Fibroblast of lung (primary cell): ENCODE data around the gene NASP. TPM values are rescaled to one million over a fixed set of nuclear protein-coding genes. Genes with fewer than 3 reads are reported as not detected.

Experiments used
- DNase-seq, 2 donors: peaks; one replicate each; pipeline versions ENCODE4 v3.0.0 to v3.0.0-alpha.2; 2010; ENCODE audit warnings: low read depth in 2 of 2
- H2AFZ ChIP-seq: 2 replicates; pipeline ENCODE4 v1.5.1; 2012; ENCODE audit warnings: low read length, control low read depth, inconsistent platforms
- H3K27ac ChIP-seq: 2 replicates; pipeline ENCODE4 v1.5.1; 2011; ENCODE audit warnings: low read length, control low read depth; ENCODE audit not compliant: insufficient read depth
- H3K27me3 ChIP-seq: 2 replicates; pipeline ENCODE4 v1.5.1; 2011; ENCODE audit warnings: mild to moderate bottlenecking, low read length; ENCODE audit not compliant: control insufficient read depth, insufficient read depth
- H3K36me3 ChIP-seq: 2 replicates; pipeline ENCODE4 v1.5.1; 2011; ENCODE audit warnings: low read length; ENCODE audit not compliant: control insufficient read depth, insufficient read depth
- H3K4me1 ChIP-seq: 2 replicates; pipeline ENCODE4 v1.5.1; 2011; ENCODE audit warnings: low read length; ENCODE audit not compliant: control insufficient read depth, insufficient read depth; ENCODE audit errors: extremely low read depth
- H3K4me2 ChIP-seq: 2 replicates; pipeline ENCODE4 v1.5.1; 2011; ENCODE audit warnings: low read length, control low read depth; ENCODE audit not compliant: insufficient read depth; ENCODE audit errors: extremely low read depth
- H3K4me3 ChIP-seq, 4 experiments: fragments of 200-600 bp in 1 of 4; sonication (generic) in 1 of 4; replicated peaks in 1 of 4; 2 replicates each; pipeline ENCODE4 v1.5.1; 2011 to 2016; ENCODE audit warnings: low read length in 4 of 4, low read depth in 3 of 4, mild to moderate bottlenecking in 3 of 4, control low read depth in 2 of 4, inconsistent platforms in 1 of 4, mixed read lengths in 1 of 4; ENCODE audit not compliant: insufficient read depth in 1 of 4; ENCODE audit errors: control extremely low read depth in 1 of 4
- H3K79me2 ChIP-seq: 2 replicates; pipeline ENCODE4 v1.5.1; 2012; ENCODE audit warnings: mild to moderate bottlenecking, low read length, inconsistent platforms; ENCODE audit not compliant: control insufficient read depth, insufficient read depth
- H3K9ac ChIP-seq: 2 replicates; pipeline ENCODE4 v1.5.1; 2011; ENCODE audit warnings: mild to moderate bottlenecking, low read length, control low read depth; ENCODE audit not compliant: insufficient read depth
- H3K9me3 ChIP-seq: 2 replicates; pipeline ENCODE4 v1.5.1; 2012; ENCODE audit warnings: low read depth, low read length; ENCODE audit not compliant: control insufficient read depth, insufficient read depth
- H4K20me1 ChIP-seq: 2 replicates; pipeline ENCODE4 v1.5.1; 2011; ENCODE audit warnings: low read length; ENCODE audit not compliant: control insufficient read depth, insufficient read depth; ENCODE audit errors: extremely low read depth
- CTCF ChIP-seq, 2 donors: IDR thresholded peaks in 1 of 2; conservative IDR thresholded peaks in 1 of 2; 1 replicate in 1 of 2; 2 replicates in 1 of 2; pipeline ENCODE4 v1.5.1; 2011 to 2012; ENCODE audit warnings: low read length in 2 of 2, control low read depth in 1 of 2, inconsistent platforms in 1 of 2, low read depth in 1 of 2, mild to moderate bottlenecking in 1 of 2
- EZH2 ChIP-seq: IDR thresholded peaks from 2 replicates; pipeline ENCODE4 v1.5.1; 2012; ENCODE audit warnings: low read length, control low read depth, mild to moderate bottlenecking; ENCODE audit errors: missing control alignments
- polyA plus RNA-seq, 2 donors: library from polyadenylated mRNA; depleted of rRNA in 1 of 2; stranded (reverse) in 1 of 2; unstranded in 1 of 2; fragments of >200 nt; gene quantifications; 2 replicates each; pipeline ENCODE4 v1.2.1, GENCODE V29; 2011 to 2012; ENCODE audit warnings: missing spikeins in 1 of 2
- total RNA-seq: library from RNA; depleted of rRNA; stranded (reverse); fragments of >200 nt; gene quantifications from 2 replicates; pipeline ENCODE4 v1.2.1, GENCODE V29; 2014

The NASP gene
- total and polyA plus RNA-seq, 2 donors (not counting 1 experiment from before 2014, with no cell fraction given): 30.9 to 54.1 TPM

DNA sequence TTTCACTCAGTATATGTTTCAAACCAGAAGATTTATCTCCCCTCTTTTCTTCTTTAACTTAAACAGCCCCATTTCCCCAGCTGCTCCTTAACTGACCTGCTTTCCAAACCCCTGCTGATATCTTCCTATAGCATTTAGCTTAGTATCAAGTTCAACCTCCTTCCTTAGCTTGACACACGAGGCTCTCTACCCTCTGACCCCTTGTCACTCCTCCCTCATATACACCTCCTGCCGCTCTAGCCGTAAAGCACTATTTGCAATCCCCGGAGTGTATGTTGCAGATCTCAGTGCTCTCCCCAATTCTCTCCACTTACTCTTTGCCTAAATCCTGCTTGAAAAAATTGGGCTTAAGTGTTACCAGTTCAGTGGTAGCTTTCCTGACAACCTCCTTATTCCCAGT is 47.0 kb upstream of the NASP start:
- Histone ChIP-seq H3K4me1 (no peaks in the 10 kb centered on the region), H3K79me2 (no peaks in the 10 kb centered on the region), H3K27me3 (no peaks in the 10 kb centered on the region), H3K4me3 (no peak overlapping the region), H3K4me2 (no peak overlapping the region), H3K9ac (no peak overlapping the region), H3K36me3 (no peaks in the 10 kb centered on the region), H2AFZ (no peak overlapping the region), H3K9me3 (no peaks in the 10 kb centered on the region), H4K20me1 (no peaks in the 10 kb centered on the region), H3K27ac (no peak overlapping the region)
- TF ChIP-seq CTCF (conservative IDR thresholded peaks at IDR 0.05 in 1 of 2, IDR thresholded peaks at IDR 0.05 in 1 of 2; ENCODE audit: low read depth in 1 of 2, low read length in 2 of 2): no peak
- no peak for TF ChIP-seq EZH2
- no peak for DNase-seq

- Histone ChIP-seq H2AFZ (no peak overlapping the region), H3K36me3 (no peaks in the 10 kb centered on the region), H3K9ac (no peak overlapping the region), H3K27me3 (no peaks in the 10 kb centered on the region), H3K79me2 (no peaks in the 10 kb centered on the region), H3K9me3 (no peaks in the 10 kb centered on the region), H3K4me3 (no peak overlapping the region), H3K4me1 (no peaks in the 10 kb centered on the region), H4K20me1 (no peaks in the 10 kb centered on the region), H3K27ac (no peak overlapping the region), H3K4me2 (no peak overlapping the region)
- TF ChIP-seq EZH2 (no peak), CTCF (conservative IDR thresholded peaks at IDR 0.05 in 1 of 2, IDR thresholded peaks at IDR 0.05 in 1 of 2; ENCODE audit: low read depth in 1 of 2, low read length in 2 of 2) (no peak)
- DNase-seq: no peak
Observed at GRCh38 chr1:45541193-45541592, 42.6 kb upstream of the NASP start.

DNA sequence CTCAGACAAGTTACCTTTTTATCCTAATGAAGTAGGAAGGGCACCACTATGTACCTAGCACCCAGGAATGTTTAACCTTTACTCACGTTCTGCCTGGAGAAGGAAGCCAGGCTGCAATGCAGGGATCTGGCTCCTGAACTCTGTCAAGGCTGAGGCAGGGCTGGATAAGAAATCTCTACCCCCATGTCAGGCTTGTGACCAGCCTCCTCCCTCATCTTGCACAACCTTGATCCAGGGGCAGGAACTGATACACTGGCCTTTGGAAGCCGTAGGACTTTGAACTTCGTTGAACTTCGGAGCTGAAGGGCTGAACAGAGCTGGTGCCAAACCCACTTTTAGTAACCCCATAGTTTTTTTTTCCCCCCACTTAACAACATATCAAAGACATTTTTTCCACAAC is 41.2 kb upstream of the NASP start:
- Histone ChIP-seq H4K20me1 (no peaks in the 10 kb centered on the region), H3K27ac (no peak overlapping the region), H3K9ac (no peak overlapping the region), H3K27me3 (no peaks in the 10 kb centered on the region), H3K4me1 (no peaks in the 10 kb centered on the region), H2AFZ (no peak overlapping the region), H3K9me3 (no peaks in the 10 kb centered on the region), H3K4me2 (no peak overlapping the region), H3K79me2 (no peaks in the 10 kb centered on the region), H3K36me3 (no peaks in the 10 kb centered on the region), H3K4me3 (no peak overlapping the region)
- no peak for DNase-seq
- TF ChIP-seq EZH2 (no peak), CTCF (conservative IDR thresholded peaks at IDR 0.05 in 1 of 2, IDR thresholded peaks at IDR 0.05 in 1 of 2; ENCODE audit: low read depth in 1 of 2, low read length in 2 of 2) (no peak)
